Activated T-helper 2 cell treated with anti-CD3 and anti-CD28 coated beads, Interferon-gamma antibody, Interleukin-2, Interleukin-4, amounts not matched to agents 10 μg/mL and 5 μg/mL and 100 μg/mL, durations not matched to agents 14 hours and 24 hours and 36 hours (primary cell): ENCODE results near the gene PSMD1. TPM values are rescaled to one million over a fixed set of nuclear protein-coding genes. Genes with fewer than 3 reads are reported as not detected.

Source experiments
- DNase-seq: peaks from one replicate; pipeline ENCODE4 v3.0.0; 2021; ENCODE audit warnings: low spot score
- H3K27ac Mint-ChIP-seq: one replicate; pipeline ENCODE4 v1.8.0; 2021; ENCODE audit warnings: mixed read lengths
- H3K27me3 Mint-ChIP-seq: one replicate; pipeline ENCODE4 v1.8.0; 2021; ENCODE audit warnings: low read depth, mixed read lengths
- H3K36me3 Mint-ChIP-seq: one replicate; pipeline ENCODE4 v1.8.0; 2021; ENCODE audit warnings: low read depth, mixed read lengths
- H3K4me1 Mint-ChIP-seq: one replicate; pipeline ENCODE4 v1.8.0; 2021; ENCODE audit warnings: low read depth, mixed read lengths
- H3K4me3 Mint-ChIP-seq: one replicate; pipeline ENCODE4 v1.8.0; 2021; ENCODE audit warnings: low read depth, mild to moderate bottlenecking, moderate library complexity, mixed read lengths
- H3K9me3 Mint-ChIP-seq: one replicate; pipeline ENCODE4 v1.8.0; 2021; ENCODE audit warnings: mixed read lengths
- intact Hi-C: fragments of 100-400 bp; cut with micrococcal nuclease; formaldehyde crosslinking; loops from one replicate; pipeline ENCODE4 v1.15.1; 2023
- total RNA-seq: library from RNA; stranded (reverse); gene quantifications from 2 replicates; pipeline ENCODE4 v1.2.3, GENCODE V29; 2022

PSMD1 gene
- 180 and 194 TPM in 2 replicates for total RNA-seq

DNA sequence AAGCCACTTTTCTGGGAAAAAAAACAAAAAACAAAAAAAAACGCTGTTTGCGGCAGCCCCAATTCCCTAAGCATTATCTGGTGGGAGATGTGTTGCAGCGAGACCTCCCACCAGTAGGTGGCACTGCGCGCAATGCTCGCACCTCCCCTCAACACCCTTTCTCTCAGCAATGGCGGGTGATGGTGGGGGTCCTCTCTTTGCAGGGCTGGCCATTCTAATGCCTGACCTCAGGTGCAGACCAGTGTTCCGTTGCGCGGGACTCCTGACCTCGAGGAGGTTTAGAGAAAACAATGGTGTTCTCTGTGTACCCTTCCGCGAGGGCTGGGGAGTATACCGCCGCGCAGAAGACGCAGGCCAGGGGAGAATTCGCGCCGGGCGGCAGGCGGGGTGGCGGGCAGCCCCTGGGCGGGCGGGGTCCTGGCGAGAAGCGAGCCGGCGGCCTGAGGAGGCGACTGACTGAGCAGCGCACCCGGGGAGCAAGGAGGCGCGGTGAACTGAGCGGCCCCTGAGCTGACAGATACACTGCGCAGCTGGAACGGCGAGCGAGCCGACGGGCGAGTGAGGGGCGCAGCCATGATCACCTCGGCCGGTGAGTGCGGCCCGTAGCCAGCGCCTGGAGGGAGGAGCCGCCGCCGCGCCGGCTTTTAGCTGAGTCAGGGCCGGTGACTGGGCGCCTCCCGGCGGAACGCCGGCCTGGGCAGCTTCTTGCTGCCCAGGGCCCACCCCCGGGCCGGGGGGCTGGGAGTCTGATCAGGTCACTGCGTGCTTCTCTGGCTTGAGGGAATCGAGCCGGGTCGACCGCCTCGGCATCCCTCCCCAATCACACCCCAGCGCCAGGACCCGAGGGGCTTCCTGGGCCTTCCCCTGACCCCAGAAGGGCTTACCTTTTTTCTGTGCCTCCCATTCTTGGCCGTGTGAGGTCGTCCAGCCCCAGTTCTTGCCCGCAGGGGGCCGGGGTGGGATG, at the start of gene PSMD1:
Gene PSMD1 (plus strand): TSS at position 415 of the 964 bp plus-strand sequence. CDS start 159 bp downstream, at position 574.
- intact Hi-C loops = loop anchor here (10.0 kb wide), 1 partner anchor 558 kb away; no protein-coding TSS in a partner anchor
- Mint-ChIP-seq H3K27ac (peak within 1 kb of the TSS; percentile 100), H3K4me3 (peak within 1 kb of the TSS; percentile 97), H3K4me1 (peaks cover 48% of the 10 kb centered on the region), H3K36me3 (peaks cover 18% of the 10 kb centered on the region), H3K9me3 (no peaks in the 10 kb centered on the region), H3K27me3 (peaks cover 2% of the 10 kb centered on the region)
- DNase-seq = peak; percentile 91

DNA sequence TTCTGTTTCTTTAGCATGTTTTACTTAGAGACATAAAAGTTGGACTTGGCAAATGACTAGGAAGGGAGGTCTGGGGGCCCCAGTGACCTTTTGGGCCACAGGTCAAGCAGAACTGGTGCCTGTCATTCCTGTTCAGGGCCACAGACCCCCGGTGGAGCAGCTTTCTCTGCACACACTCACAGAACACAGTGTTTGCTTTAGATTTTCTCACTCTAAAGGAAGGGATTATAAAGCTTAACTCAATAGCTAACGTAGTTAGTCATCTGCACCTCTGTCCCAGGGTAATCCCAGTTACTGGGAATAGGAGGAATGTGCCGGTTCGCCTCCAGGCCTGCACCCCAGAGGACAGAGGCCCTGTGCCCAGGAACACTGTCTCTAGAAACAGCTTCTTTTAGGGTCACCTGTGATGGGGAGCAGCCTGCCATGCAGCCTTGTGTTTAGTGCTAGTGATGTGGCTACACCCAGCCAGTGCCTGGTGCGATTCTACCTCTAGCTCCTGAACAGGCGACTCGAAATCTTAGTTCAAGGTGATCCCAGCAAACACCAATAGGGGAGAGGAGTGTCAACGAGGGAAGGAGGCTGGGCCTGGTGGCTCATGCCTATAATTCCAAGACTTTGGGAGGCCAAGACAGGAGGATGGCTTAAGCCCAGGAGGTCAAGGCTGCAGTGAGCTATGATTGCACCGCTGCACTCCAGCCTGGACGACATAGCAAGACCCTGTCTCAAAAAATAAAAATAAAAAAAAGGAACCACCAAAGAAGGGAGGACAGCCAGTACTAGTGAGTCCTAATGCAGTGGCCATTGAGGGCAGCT, 49.2 kb upstream of the PSMD1 start:
- intact Hi-C loops = no loop called here
- no peak for DNase-seq
- peaks cover 14% of the 10 kb centered on the region for H3K27me3 Mint-ChIP-seq
- H3K9me3 Mint-ChIP-seq = peaks cover 11% of the 10 kb centered on the region
- no peak overlapping the region for H3K4me3 Mint-ChIP-seq
- no peak overlapping the region for H3K27ac Mint-ChIP-seq
- H3K4me1 Mint-ChIP-seq = no peaks in the 10 kb centered on the region
- peaks cover 4% of the 10 kb centered on the region for H3K36me3 Mint-ChIP-seq

GRCh38 chr2:231008131-231008530, 48.5 kb upstream of the PSMD1 start:
- intact Hi-C loops = no loop called here
- peaks cover 11% of the 10 kb centered on the region for H3K9me3 Mint-ChIP-seq

DNA sequence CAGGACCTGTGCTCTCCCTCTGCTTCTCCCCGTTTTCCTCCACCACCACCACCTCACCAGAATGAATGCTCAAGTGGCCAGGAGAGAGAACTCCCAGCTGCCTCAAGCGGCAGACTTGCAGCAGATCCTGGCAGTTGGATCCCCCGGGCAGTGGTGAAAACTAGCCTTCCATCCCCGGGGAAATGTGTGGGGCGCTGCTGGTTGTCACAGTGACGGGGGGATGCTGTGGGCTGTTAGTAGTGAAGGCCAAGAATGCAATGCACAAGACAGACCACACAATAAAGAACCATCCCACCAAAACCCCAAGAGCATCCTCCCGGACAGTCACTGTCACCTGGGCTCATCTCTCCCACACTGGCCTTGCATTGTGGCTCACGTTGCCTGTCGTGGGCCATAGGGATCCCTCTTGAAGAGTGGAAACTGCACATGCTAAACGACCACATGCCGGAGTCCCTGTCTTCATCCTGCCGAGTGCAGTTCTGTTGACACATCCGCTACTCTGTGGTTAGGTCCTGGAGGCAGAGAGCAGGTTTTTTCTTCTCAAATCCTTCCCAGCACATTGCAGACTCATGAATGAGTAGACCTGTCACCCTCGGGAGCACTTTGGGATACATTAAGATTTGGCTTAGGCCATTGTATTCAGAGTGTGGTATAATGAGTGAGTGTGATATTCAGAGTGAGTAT, 47.3 kb upstream of the PSMD1 start:
- no peak overlapping the region for H3K4me3 Mint-ChIP-seq
- no peaks in the 10 kb centered on the region for H3K4me1 Mint-ChIP-seq
- no peak overlapping the region for H3K27ac Mint-ChIP-seq

More at GRCh38 chr2:231008131-231008530, 48.5 kb upstream of the PSMD1 start:
- H3K36me3 Mint-ChIP-seq = peaks cover 4% of the 10 kb centered on the region
- H3K27ac Mint-ChIP-seq = no peak overlapping the region
- peaks cover 19% of the 10 kb centered on the region for H3K27me3 Mint-ChIP-seq
- no peak overlapping the region for H3K4me3 Mint-ChIP-seq
- H3K4me1 Mint-ChIP-seq = no peaks in the 10 kb centered on the region
- DNase-seq = no peak

DNA sequence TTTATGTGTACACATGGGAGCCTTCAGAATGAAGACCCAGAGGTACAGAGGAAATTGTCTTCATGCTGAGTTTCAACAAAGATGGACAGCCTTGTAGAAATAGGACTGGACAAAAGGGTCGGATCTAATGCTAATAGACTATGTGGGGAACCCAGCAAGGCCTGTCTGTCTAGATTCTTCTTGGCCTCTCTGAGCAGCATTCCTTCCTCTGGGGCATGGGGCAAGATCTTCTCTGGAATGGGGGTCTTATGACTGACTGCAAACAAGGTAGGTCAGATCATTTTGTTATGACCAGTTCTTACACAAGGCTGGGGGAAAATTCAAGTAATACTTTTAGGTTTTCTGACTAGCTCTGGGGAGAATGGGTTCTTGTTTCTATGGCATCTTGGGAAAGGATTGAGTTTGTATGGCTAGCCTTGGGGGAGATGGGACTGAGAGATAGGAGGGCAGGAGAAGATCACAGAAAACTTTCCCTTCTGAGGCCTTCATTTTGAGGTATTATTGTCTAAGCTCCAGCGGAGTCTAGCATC, 46.4 kb upstream of the PSMD1 start:
- intact Hi-C loops = no loop called here
- H3K27ac Mint-ChIP-seq = no peak overlapping the region
- H3K9me3 Mint-ChIP-seq = peaks cover 4% of the 10 kb centered on the region
- H3K36me3 Mint-ChIP-seq = peaks cover 3% of the 10 kb centered on the region
- H3K4me3 Mint-ChIP-seq = no peak overlapping the region
- H3K4me1 Mint-ChIP-seq = no peaks in the 10 kb centered on the region
- no peak for DNase-seq
- H3K27me3 Mint-ChIP-seq = peaks cover 23% of the 10 kb centered on the region

More for the DNA sequence above, 47.3 kb upstream of the PSMD1 start:
- Mint-ChIP-seq H3K9me3 (peaks cover 11% of the 10 kb centered on the region), H3K36me3 (peaks cover 4% of the 10 kb centered on the region), H3K27me3 (peaks cover 19% of the 10 kb centered on the region)
- no peak for DNase-seq
- intact Hi-C loops = no loop called here

GRCh38 chr2:231011526-231011925, 45.1 kb upstream of the PSMD1 start:
- Mint-ChIP-seq H3K9me3 (no peaks in the 10 kb centered on the region), H3K27ac (no peak overlapping the region), H3K36me3 (no peaks in the 10 kb centered on the region), H3K27me3 (peaks cover 23% of the 10 kb centered on the region), H3K4me3 (no peak overlapping the region), H3K4me1 (no peaks in the 10 kb centered on the region)
- intact Hi-C loops = no loop called here
- DNase-seq = no peak

GRCh38 chr2:231012463-231012862, 44.2 kb upstream of the PSMD1 start:
- DNase-seq = no peak
- Mint-ChIP-seq H3K27me3 (peaks cover 30% of the 10 kb centered on the region), H3K4me3 (no peak overlapping the region), H3K36me3 (no peaks in the 10 kb centered on the region), H3K9me3 (no peaks in the 10 kb centered on the region), H3K4me1 (no peaks in the 10 kb centered on the region), H3K27ac (no peak overlapping the region)
- intact Hi-C loops = no loop called here

- peaks cover 36% of the 10 kb centered on the region for H3K27me3 Mint-ChIP-seq
- no peak for DNase-seq
- H3K4me3 Mint-ChIP-seq = no peak overlapping the region
- no peaks in the 10 kb centered on the region for H3K36me3 Mint-ChIP-seq
- intact Hi-C loops = no loop called here
- no peak overlapping the region for H3K27ac Mint-ChIP-seq
- H3K4me1 Mint-ChIP-seq = no peaks in the 10 kb centered on the region
- no peaks in the 10 kb centered on the region for H3K9me3 Mint-ChIP-seq
Measured at GRCh38 chr2:231013820-231014219, 42.8 kb upstream of the PSMD1 start.

GRCh38 chr2:231015478-231015877, 41.2 kb upstream of the PSMD1 start:
- intact Hi-C loops = no loop called here
- H3K4me1 Mint-ChIP-seq = no peaks in the 10 kb centered on the region
- no peaks in the 10 kb centered on the region for H3K9me3 Mint-ChIP-seq
- no peak overlapping the region for H3K27ac Mint-ChIP-seq
- no peaks in the 10 kb centered on the region for H3K36me3 Mint-ChIP-seq
- no peak overlapping the region for H3K4me3 Mint-ChIP-seq
- peaks cover 33% of the 10 kb centered on the region for H3K27me3 Mint-ChIP-seq
- no peak for DNase-seq

DNA sequence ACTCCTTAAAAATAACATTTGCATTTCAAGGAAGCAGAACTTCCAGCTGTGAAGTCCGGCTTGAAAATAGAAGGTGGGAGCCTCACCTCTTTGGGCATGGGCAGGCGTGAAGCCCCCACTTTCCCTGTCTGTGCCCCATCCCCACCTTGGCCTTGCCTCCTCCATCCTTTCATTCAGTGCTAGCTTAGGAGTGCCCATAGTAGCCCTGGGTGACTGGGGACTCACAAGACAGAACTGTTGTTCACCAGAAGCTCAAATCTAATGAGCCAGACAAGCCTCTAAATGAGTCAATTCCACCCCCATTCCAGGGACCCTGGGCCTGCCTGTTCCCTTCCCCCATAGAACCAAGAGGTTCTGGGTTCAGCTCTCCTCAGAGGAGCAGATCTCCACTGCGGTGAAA, 40.7 kb upstream of the PSMD1 start:
- peaks cover 33% of the 10 kb centered on the region for H3K27me3 Mint-ChIP-seq
- no peak overlapping the region for H3K27ac Mint-ChIP-seq
- no peaks in the 10 kb centered on the region for H3K36me3 Mint-ChIP-seq
- H3K9me3 Mint-ChIP-seq = no peaks in the 10 kb centered on the region
- intact Hi-C loops = no loop called here
- no peak overlapping the region for H3K4me3 Mint-ChIP-seq
- no peak for DNase-seq
- H3K4me1 Mint-ChIP-seq = no peaks in the 10 kb centered on the region

- no peak overlapping the region for H3K4me3 Mint-ChIP-seq
- H3K27ac Mint-ChIP-seq = no peak overlapping the region
- no peaks in the 10 kb centered on the region for H3K4me1 Mint-ChIP-seq
- H3K27me3 Mint-ChIP-seq = peaks cover 33% of the 10 kb centered on the region
- no peaks in the 10 kb centered on the region for H3K9me3 Mint-ChIP-seq
- no peaks in the 10 kb centered on the region for H3K36me3 Mint-ChIP-seq
- intact Hi-C loops = no loop called here
- no peak for DNase-seq
Measured at GRCh38 chr2:231016566-231017230, 40.0 kb upstream of the PSMD1 start.

DNA sequence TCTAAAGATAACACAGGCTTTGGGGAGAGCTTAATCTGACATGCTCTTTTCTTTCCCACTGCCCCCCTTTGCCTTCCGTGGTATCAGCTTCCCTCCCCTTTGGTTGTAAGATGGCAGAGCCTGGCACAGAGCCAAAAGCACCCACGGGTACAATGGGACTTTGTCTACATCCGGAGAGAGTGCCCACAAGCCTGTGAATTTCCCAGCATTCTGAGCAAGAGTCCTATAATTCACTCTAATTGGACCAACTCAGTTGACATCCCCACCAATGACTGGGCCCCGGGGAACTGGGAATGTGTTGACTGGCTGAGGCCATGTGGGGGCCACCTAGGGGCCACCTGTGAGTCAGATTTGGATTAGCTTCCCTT, 39.5 kb upstream of the PSMD1 start:
- H3K9me3 Mint-ChIP-seq = no peaks in the 10 kb centered on the region
- H3K27me3 Mint-ChIP-seq = peaks cover 28% of the 10 kb centered on the region
- no peak overlapping the region for H3K4me3 Mint-ChIP-seq
- H3K36me3 Mint-ChIP-seq = no peaks in the 10 kb centered on the region
- intact Hi-C loops = no loop called here
- H3K27ac Mint-ChIP-seq = no peak overlapping the region
- DNase-seq = no peak
- H3K4me1 Mint-ChIP-seq = no peaks in the 10 kb centered on the region
